HT1080 (cell line): ENCODE results near the gene SLC5A3. TPM values are rescaled to one million over a fixed set of nuclear protein-coding genes. Genes with fewer than 3 reads are reported as not detected.

Source experiments
- DNase-seq: peaks from one replicate; pipeline ENCODE4 v3.0.0-alpha.2; 2015; ENCODE audit warnings: low read depth
- total RNA-seq: library from RNA; depleted of rRNA; stranded (reverse); fragments of >200 nt; shearing (Covaris generic); gene quantifications from 2 replicates; pipeline ENCODE4 v1.2.3, GENCODE V29; 2014; rRNA removed

Gene SLC5A3
- total RNA-seq, 1 experiment from 2014 or later, result 12.2 TPM

GRCh38 chr21:34097442-34097841 lies 24.1 kb downstream of the SLC5A3 start:
- DNase-seq, result no peak

GRCh38 chr21:34100337-34100736 lies 27.0 kb downstream of the SLC5A3 start:
- DNase-seq, result no peak

- DNase-seq, result no peak
Measured at GRCh38 chr21:34100790-34101189, 27.4 kb downstream of the SLC5A3 start.

- DNase-seq, result no peak
Measured at GRCh38 chr21:34105947-34106541, 32.7 kb downstream of the SLC5A3 start.

DNA sequence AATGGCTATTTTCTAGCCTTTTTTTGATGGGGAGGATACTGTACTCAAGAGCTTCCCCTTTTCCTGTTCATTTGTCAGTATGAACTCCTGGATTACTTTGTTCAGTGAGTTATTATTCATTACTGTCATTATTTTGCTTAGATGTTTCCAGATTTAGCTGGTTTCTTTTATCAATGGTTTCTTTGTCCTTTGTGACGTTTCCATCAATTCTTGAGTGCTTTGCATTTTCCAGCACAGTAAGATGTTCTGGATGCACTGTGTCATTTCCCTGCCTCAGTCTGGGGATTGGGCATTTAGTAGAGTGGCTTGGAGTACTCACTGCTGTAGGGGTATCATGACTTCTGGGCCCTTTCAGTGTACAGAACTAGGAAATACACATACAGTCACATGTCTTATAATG lies 34.2 kb downstream of the SLC5A3 start:
- no peak for DNase-seq

- no peak for DNase-seq
Measured at GRCh38 chr21:34109075-34109474, 35.7 kb downstream of the SLC5A3 start.

DNA sequence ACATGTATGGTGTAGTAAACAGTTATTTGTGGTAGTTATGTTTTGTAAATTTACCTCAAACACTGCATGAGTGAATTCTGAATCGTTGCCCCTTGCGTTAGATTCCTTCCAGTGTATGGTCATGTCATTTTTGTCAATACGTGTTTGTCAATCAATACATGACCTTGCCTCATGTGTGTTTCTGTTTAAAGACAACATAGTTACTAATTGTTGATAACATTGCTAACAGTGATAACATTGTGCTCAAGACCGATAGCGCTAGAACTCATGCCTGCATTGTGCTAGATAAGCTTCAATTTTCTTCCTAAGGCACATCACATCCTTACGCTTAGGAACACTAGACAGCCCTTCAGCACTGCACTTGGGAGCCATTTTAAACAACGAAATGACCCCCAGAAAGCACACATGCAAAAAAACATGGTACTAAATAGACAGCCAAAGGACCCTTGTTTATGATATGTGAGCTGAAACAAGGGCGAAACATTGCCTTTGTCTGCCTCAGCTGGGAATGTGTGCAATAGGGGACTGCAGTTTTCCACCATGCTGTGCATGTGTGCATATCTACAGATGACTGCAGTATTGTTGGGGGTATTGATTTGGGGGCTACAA lies 37.3 kb downstream of the SLC5A3 start:
- DNase-seq, result no peak

DNA sequence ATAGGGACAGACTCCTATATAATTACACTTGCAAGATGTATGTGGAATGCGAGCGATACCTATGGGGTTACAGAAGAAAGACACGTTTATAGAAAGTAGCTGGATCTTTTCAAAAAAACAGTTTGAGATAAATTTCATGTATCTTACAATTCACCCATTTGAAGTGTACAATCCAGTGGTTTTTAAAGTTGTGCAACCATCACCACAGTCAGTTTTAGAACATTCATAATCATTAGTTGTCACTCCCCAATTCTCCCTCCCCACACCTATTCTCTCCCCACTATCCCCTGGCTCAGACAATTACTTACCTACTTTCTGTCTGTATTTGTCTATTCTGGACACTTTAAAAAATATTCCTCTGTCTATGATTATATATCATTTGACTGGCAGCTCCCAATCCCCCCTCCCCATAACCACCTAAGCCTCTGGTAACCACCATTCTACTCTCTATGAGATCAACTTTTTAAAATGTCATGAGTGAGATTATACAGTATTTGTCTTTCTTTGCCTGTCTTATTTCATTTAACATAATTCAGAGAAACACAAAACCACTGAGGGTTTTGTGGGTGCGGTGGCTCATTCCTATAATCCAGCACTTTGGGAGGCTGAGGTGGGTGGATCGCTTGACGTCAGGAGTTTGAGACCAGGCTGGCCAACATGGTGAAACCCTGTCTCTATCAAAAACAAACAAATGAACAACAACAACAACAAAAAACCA lies 39.1 kb downstream of the SLC5A3 start:
- DNase-seq, result no peak

DNA sequence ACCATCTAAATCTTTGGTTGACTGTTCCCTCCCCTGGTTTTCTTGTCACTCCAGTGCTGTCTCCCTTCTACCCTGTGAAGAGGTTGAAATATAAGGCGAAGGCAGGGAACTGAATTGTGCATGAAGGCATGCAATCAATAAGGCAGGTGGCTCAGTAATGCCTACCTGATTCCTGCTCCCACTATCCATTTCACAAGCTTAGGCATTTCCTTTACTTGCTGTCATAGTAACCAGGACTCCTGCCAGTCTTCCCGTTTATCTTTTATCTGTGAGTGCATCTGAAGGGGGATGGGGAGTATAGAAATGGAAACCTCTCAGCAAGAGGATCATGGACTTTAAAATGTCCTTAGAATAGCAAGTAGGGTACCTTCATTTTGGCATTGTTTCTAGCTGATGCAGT lies 40.5 kb downstream of the SLC5A3 start:
- no peak for DNase-seq

- no peak for DNase-seq
Measured at GRCh38 chr21:34115160-34115559, 41.8 kb downstream of the SLC5A3 start.

GRCh38 chr21:34116569-34116968 lies 43.2 kb downstream of the SLC5A3 start:
- DNase-seq, result no peak

DNA sequence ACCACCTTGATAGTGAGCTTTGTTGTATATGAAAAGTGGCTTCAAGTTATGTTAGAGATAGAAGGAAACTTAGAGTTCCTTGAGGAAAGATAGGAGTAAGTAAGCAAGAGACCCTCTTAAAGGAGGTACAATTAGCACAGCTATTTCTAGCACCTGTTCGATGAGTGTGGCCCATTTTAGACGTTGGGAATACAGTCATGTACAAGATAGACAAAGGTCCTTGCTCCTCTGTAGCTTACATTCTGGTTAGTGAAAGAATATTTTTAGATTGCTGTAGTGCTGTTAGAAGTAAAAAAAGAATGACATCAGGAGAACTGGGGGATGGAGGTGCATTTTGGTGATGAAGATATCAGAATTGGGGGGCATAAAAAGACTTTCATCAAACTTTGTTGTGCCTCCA lies 47.5 kb downstream of the SLC5A3 start:
- DNase-seq, result no peak

GRCh38 chr21:34122047-34122446 lies 48.7 kb downstream of the SLC5A3 start:
- no peak for DNase-seq

Other genes with a start within 250 kb of the SLC5A3 start
- gene ATP5PO, start 157.8 kb upstream of the SLC5A3 start, total RNA-seq, result 192 and 245 TPM in 2 replicates
- gene MRPS6, start within 50 bp of the SLC5A3 start, total RNA-seq, result 19.1 and 40.2 TPM in 2 replicates